Activated CD4-positive, alpha-beta T cell treated with anti-CD3 and anti-CD28 coated beads for 4 hours (primary cell): ENCODE measurements around the gene HABP4.

Source experiments
- DNase-seq, 2 donors: peaks; one replicate each; pipeline ENCODE4 v3.0.0-alpha.2; 2020

The HABP4 gene

DNA sequence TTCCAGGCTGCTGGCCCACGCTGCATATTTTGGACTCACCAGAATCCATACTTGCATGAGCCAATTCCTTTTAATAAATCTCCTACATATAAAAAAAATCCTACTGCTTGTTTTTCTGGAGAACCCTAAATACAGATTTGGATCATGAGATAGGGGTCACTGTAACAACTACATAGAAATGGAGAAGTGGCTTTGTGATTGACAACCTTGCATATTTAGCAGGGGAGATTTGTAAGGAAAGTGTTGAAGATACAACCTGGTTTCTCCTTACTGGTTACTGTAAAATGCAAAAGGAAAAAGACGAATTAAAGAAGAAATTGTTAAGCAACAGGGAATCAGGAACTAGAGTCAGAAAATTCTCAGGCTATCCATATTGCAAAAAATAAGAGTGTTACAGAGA lies 74.8 kb downstream of the HABP4 start:
- no peak for DNase-seq

DNA sequence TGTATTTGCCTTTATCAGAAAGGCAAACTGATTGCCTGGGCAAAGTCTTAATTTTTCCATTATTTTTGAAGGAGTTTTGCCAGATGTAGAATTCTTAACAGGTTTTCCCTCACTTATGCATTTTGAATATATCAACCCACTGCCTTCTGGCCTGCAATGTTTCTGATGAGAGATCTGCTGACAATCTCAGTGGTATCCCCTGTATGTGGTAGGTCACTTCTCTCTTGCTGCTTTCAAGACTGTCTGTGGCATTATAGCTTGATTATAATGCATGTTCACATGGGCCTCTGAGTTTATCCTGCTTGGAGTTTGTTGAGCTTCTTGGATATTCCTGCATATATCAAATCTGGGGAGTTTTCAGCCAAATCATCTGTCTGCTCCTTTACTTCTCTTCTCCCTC lies 82.2 kb downstream of the HABP4 start:
- no peak for DNase-seq

DNA sequence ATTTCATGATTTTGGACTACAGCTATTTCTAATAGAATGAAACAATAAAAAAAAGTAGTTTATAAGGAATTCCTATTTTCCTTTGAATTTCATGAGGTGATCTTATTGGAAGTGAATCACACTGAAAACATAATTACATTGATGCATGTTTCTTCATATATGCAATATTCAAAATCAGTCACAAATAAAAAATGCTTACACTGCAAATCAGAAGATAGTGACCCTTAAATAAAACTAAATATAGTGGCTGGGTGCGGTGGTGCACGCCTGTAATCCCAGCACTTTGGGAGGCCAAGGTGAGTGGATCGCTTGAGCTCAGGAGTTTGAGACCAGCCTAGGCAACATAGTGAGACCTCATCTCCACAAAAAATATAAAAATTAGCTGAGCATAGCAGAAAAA lies 90.1 kb downstream of the HABP4 start:
- DNase-seq = no peak
